Parathyroid adenoma (tissue), 2 donors: ENCODE data around the gene BANK1.
"Not testable (repeated sequence)": the region's sequence is repeated elsewhere in the genome, so short reads cannot be mapped to it uniquely, and the experiment has no call there.

ENCODE experiments used
- H2AFZ ChIP-seq: fragments of 300-600 bp; sonication (generic); one replicate; pipeline ENCODE4 v1.7.0; 2017; ENCODE audit warnings: antibody characterized with exemption, mild to moderate bottlenecking
- H3K27ac ChIP-seq: fragments of 300-600 bp; sonication (generic); one replicate; pipeline ENCODE4 v1.7.0; 2017
- H3K27me3 ChIP-seq: fragments of 300-600 bp; sonication (generic); one replicate; pipeline ENCODE4 v1.7.0; 2017; ENCODE audit warnings: low read length; ENCODE audit not compliant: control insufficient read depth, insufficient read depth
- H3K36me3 ChIP-seq: fragments of 300-600 bp; sonication (generic); one replicate; pipeline ENCODE4 v1.7.0; 2017; ENCODE audit warnings: low read length; ENCODE audit not compliant: control insufficient read depth, insufficient read depth
- H3K4me1 ChIP-seq: fragments of 300-600 bp; sonication (generic); one replicate; pipeline ENCODE4 v1.7.0; 2017; ENCODE audit warnings: control low read depth
- H3K4me2 ChIP-seq: fragments of 300-600 bp; sonication (generic); one replicate; pipeline ENCODE4 v1.7.0; 2017; ENCODE audit warnings: low read length
- H3K4me3 ChIP-seq: fragments of 300-600 bp; sonication (generic); one replicate; pipeline ENCODE4 v1.7.0; 2017; ENCODE audit warnings: low read depth, low read length
- H3K79me2 ChIP-seq: fragments of 300-600 bp; sonication (generic); one replicate; pipeline ENCODE4 v1.7.0; 2017; ENCODE audit warnings: control low read depth
- H3K9ac ChIP-seq: fragments of 300-600 bp; sonication (generic); one replicate; pipeline ENCODE4 v1.7.0; 2017; ENCODE audit warnings: mild to moderate bottlenecking
- H3K9me3 ChIP-seq: fragments of 300-600 bp; sonication (generic); one replicate; pipeline ENCODE4 v1.7.0; 2017; ENCODE audit warnings: low read length; ENCODE audit not compliant: control insufficient read depth
- CTCF ChIP-seq: fragments of 300-600 bp; sonication (generic); IDR thresholded peaks from one replicate; pipeline ENCODE4 v1.7.0; 2017; ENCODE audit warnings: antibody characterized with exemption, mild to moderate bottlenecking
- donor health status: primary hyperparathyroidism.

Gene BANK1

GRCh38 chr4:101871962-101872676 is 81.6 kb downstream of the BANK1 start:
- Histone ChIP-seq H3K27ac (no peak overlapping the region), H2AFZ (no peak overlapping the region), H3K9ac (no peak overlapping the region), H3K9me3 (no peaks in the 10 kb centered on the region), H3K79me2 (no peaks in the 10 kb centered on the region), H3K27me3 (no peaks in the 10 kb centered on the region), H3K36me3 (no peaks in the 10 kb centered on the region), H3K4me3 (no peak overlapping the region), H3K4me1 (no peaks in the 10 kb centered on the region), H3K4me2 (no peak overlapping the region)
- TF ChIP-seq CTCF = no peak

- no peak overlapping the region for H3K4me2 ChIP-seq
- H3K9ac ChIP-seq = no peak overlapping the region
- no peak overlapping the region for H2AFZ ChIP-seq
- H3K27me3 ChIP-seq = no peaks in the 10 kb centered on the region
- H3K79me2 ChIP-seq = no peaks in the 10 kb centered on the region
- H3K36me3 ChIP-seq = no peaks in the 10 kb centered on the region
- TF ChIP-seq CTCF = no peak
- no peaks in the 10 kb centered on the region for H3K9me3 ChIP-seq
- H3K4me1 ChIP-seq = no peaks in the 10 kb centered on the region
- no peak overlapping the region for H3K27ac ChIP-seq
- no peak overlapping the region for H3K4me3 ChIP-seq
Observed at GRCh38 chr4:101885574-101885973, 95.0 kb downstream of the BANK1 start.

GRCh38 chr4:101886826-101887225 is 96.3 kb downstream of the BANK1 start:
- Histone ChIP-seq H3K4me1 (no peaks in the 10 kb centered on the region), H3K27ac (no peak overlapping the region), H3K27me3 (no peaks in the 10 kb centered on the region), H3K36me3 (no peaks in the 10 kb centered on the region), H2AFZ (no peak overlapping the region), H3K79me2 (no peaks in the 10 kb centered on the region), H3K9me3 (no peaks in the 10 kb centered on the region), H3K9ac (no peak overlapping the region), H3K4me3 (no peak overlapping the region), H3K4me2 (no peak overlapping the region)
- TF ChIP-seq CTCF = no peak

- H3K27me3 ChIP-seq = no peaks in the 10 kb centered on the region
- no peak overlapping the region for H3K4me3 ChIP-seq
- H3K27ac ChIP-seq = no peak overlapping the region
- H3K4me1 ChIP-seq = no peaks in the 10 kb centered on the region
- H3K36me3 ChIP-seq = no peaks in the 10 kb centered on the region
- H3K9me3 ChIP-seq = no peaks in the 10 kb centered on the region
- no peak overlapping the region for H3K4me2 ChIP-seq
- TF ChIP-seq CTCF = no peak
- H3K9ac ChIP-seq = no peak overlapping the region
- no peak overlapping the region for H2AFZ ChIP-seq
- no peaks in the 10 kb centered on the region for H3K79me2 ChIP-seq
Observed at GRCh38 chr4:101888472-101888871, 97.9 kb downstream of the BANK1 start.

GRCh38 chr4:101905527-101905926 is 115.0 kb downstream of the BANK1 start:
- H3K9ac ChIP-seq = not testable (repeated sequence)

More at GRCh38 chr4:101905527-101905926, 115.0 kb downstream of the BANK1 start:
- not testable (repeated sequence) for H3K36me3 ChIP-seq, H3K27ac ChIP-seq, H3K79me2 ChIP-seq, H3K27me3 ChIP-seq, H3K4me3 ChIP-seq, H2AFZ ChIP-seq, H3K4me1 ChIP-seq, H3K9me3 ChIP-seq, H3K4me2 ChIP-seq
